ENCODE results near the gene CLRN1.
"Not testable (repeated sequence)": the region's sequence is repeated elsewhere in the genome, so short reads cannot be mapped to it uniquely, and the experiment has no call there.

CLRN1 gene

GRCh38 chr3:151003029-151003767, 30.7 kb upstream of the CLRN1 start:
- Histone ChIP-seq H3K27ac (ENCODE audit: low read length) (no peak overlapping the region), H3K4me1 (ENCODE audit: control insufficient read depth, insufficient read depth, low read length) (no peaks in the 10 kb centered on the region), H3K27me3 (ENCODE audit: control insufficient read depth in 1 of 2, insufficient read depth in 2 of 2, low read length in 2 of 2) (no peaks in the 10 kb centered on the region), H3K36me3 (ENCODE audit: control insufficient read depth in 2 of 2, insufficient read depth in 2 of 2, low read length in 2 of 2) (no peaks in the 10 kb centered on the region), H3K4me3 (ENCODE audit: low read length in 2 of 2) (no peak overlapping the region), H3K9ac (ENCODE audit: low read length in 2 of 2) (no peak overlapping the region), H3K9me3 (ENCODE audit: control insufficient read depth in 2 of 2, low read length in 2 of 2) (peaks cover 0 to 1% of the 10 kb centered on the region in 2 donors)

- Histone ChIP-seq H3K27ac (ENCODE audit: low read length) (no peak overlapping the region), H3K4me3 (ENCODE audit: low read length in 2 of 2) (no peak overlapping the region), H3K4me1 (ENCODE audit: control insufficient read depth, insufficient read depth, low read length) (no peaks in the 10 kb centered on the region), H3K9ac (ENCODE audit: low read length in 2 of 2) (no peak overlapping the region), H3K27me3 (ENCODE audit: control insufficient read depth in 1 of 2, insufficient read depth in 2 of 2, low read length in 2 of 2) (no peaks in the 10 kb centered on the region), H3K36me3 (ENCODE audit: control insufficient read depth in 2 of 2, insufficient read depth in 2 of 2, low read length in 2 of 2) (no peaks in the 10 kb centered on the region), H3K9me3 (ENCODE audit: control insufficient read depth in 2 of 2, low read length in 2 of 2) (peaks cover 0 to 1% of the 10 kb centered on the region in 2 donors)
Observed at GRCh38 chr3:151002003-151002981, 29.8 kb upstream of the CLRN1 start.

DNA sequence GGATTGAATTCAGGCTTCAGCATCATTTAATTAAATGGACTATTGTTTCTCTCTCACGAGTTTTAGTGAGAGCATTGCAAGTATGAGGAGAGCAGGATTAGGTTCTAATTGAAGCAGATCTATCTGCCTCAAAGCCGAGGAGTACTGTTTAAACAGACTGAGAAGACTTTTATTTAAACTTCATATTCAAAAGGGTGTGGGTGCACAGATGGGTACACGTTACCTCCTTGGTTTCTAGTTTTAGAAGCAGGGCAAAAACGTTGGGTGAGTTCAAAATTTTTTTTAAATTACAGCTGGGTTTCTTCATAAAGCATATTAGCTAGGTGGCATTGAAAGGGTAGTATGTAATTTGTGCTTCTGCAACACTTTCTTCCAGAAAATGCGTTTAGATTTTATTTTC, 26.5 kb upstream of the CLRN1 start:
- Histone ChIP-seq H3K4me3 (ENCODE audit: low read length in 2 of 2) (no peak overlapping the region), H3K36me3 (ENCODE audit: control insufficient read depth in 2 of 2, insufficient read depth in 2 of 2, low read length in 2 of 2) (no peaks in the 10 kb centered on the region), H3K27me3 (ENCODE audit: control insufficient read depth in 1 of 2, insufficient read depth in 2 of 2, low read length in 2 of 2) (no peaks in the 10 kb centered on the region), H3K9me3 (ENCODE audit: control insufficient read depth in 2 of 2, low read length in 2 of 2) (peaks cover 0 to 1% of the 10 kb centered on the region in 2 donors), H3K27ac (ENCODE audit: low read length) (no peak overlapping the region), H3K4me1 (ENCODE audit: control insufficient read depth, insufficient read depth, low read length) (no peaks in the 10 kb centered on the region), H3K9ac (ENCODE audit: low read length in 2 of 2) (no peak overlapping the region)

GRCh38 chr3:150996731-150997130, 24.2 kb upstream of the CLRN1 start:
- Histone ChIP-seq H3K27ac (ENCODE audit: low read length) (no peak overlapping the region), H3K27me3 (ENCODE audit: control insufficient read depth in 1 of 2, insufficient read depth in 2 of 2, low read length in 2 of 2) (no peaks in the 10 kb centered on the region), H3K36me3 (ENCODE audit: control insufficient read depth in 2 of 2, insufficient read depth in 2 of 2, low read length in 2 of 2) (no peaks in the 10 kb centered on the region), H3K4me3 (ENCODE audit: low read length in 2 of 2) (no peak overlapping the region), H3K9me3 (ENCODE audit: control insufficient read depth in 2 of 2, low read length in 2 of 2) (peaks cover 0 to 1% of the 10 kb centered on the region in 2 donors), H3K9ac (ENCODE audit: low read length in 2 of 2) (no peak overlapping the region), H3K4me1 (ENCODE audit: control insufficient read depth, insufficient read depth, low read length) (no peaks in the 10 kb centered on the region)

DNA sequence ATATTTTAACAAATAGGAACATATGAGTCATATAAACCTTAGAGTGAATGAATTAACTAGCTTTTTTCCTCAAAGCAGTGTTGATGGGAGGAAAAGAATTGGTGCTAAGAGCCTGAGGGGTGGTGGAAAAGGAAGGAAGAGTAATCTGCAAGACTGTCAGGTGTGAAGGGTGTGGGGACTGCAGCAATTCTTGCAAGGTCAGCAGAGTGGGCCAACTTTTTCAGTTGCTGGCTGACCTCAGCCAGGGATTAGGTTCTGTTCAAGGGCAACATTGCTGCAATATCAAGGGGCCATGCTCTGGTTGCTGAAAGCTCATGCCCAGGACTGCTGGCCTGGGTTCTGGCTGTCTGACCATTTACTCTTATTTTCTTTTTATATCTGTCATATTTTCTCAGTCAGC, 23.0 kb upstream of the CLRN1 start:
- Histone ChIP-seq H3K36me3 (ENCODE audit: control insufficient read depth in 2 of 2, insufficient read depth in 2 of 2, low read length in 2 of 2) (no peaks in the 10 kb centered on the region), H3K9ac (ENCODE audit: low read length in 2 of 2) (no peak overlapping the region), H3K9me3 (ENCODE audit: control insufficient read depth in 2 of 2, low read length in 2 of 2) (peaks cover 0 to 1% of the 10 kb centered on the region in 2 donors), H3K4me3 (ENCODE audit: low read length in 2 of 2) (no peak overlapping the region), H3K27me3 (ENCODE audit: control insufficient read depth in 1 of 2, insufficient read depth in 2 of 2, low read length in 2 of 2) (no peaks in the 10 kb centered on the region), H3K4me1 (ENCODE audit: control insufficient read depth, insufficient read depth, low read length) (no peaks in the 10 kb centered on the region), H3K27ac (ENCODE audit: low read length) (no peak overlapping the region)

DNA sequence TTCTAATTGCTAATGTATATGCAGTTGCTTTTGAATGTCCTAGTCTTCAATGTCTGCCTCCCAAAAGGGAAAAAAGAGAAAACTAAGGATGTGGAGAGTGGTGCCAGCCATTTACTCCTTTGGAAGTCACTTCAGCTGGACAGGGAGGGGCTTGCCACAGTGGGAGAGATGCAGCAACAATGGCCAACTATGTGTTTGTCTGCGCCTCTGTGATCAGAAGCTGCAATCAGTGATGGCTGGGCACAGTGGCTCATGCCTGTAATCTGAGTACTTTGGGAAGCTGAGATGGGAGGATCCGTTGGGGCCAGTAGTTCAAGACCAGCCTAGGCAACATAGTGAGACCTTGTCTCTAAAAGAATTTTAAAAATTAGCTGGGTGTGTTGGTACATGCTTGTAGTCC, 16.7 kb upstream of the CLRN1 start:
- H3K9ac ChIP-seq (ENCODE audit: low read length in 2 of 2) = no peak overlapping the region

GRCh38 chr3:150988395-150988794, 15.9 kb upstream of the CLRN1 start:
- not testable (repeated sequence) for H3K36me3 ChIP-seq (ENCODE audit: control insufficient read depth in 2 of 2, insufficient read depth in 2 of 2, low read length in 2 of 2); H3K9ac ChIP-seq (ENCODE audit: low read length in 2 of 2); H3K4me1 ChIP-seq (ENCODE audit: control insufficient read depth, insufficient read depth, low read length); H3K4me3 ChIP-seq (ENCODE audit: low read length in 2 of 2); H3K27me3 ChIP-seq (ENCODE audit: control insufficient read depth in 1 of 2, insufficient read depth in 2 of 2, low read length in 2 of 2); H3K9me3 ChIP-seq (ENCODE audit: control insufficient read depth in 2 of 2, low read length in 2 of 2); H3K27ac ChIP-seq (ENCODE audit: low read length)

More for the DNA sequence above, 16.7 kb upstream of the CLRN1 start:
- H3K27ac ChIP-seq (ENCODE audit: low read length) = no peak overlapping the region
- H3K9me3 ChIP-seq (ENCODE audit: control insufficient read depth in 2 of 2, low read length in 2 of 2) = no peaks in the 10 kb centered on the region
- no peaks in the 10 kb centered on the region for H3K36me3 ChIP-seq (ENCODE audit: control insufficient read depth in 2 of 2, insufficient read depth in 2 of 2, low read length in 2 of 2)
- no peaks in the 10 kb centered on the region for H3K4me1 ChIP-seq (ENCODE audit: control insufficient read depth, insufficient read depth, low read length)
- H3K4me3 ChIP-seq (ENCODE audit: low read length in 2 of 2) = no peak overlapping the region
- no peaks in the 10 kb centered on the region for H3K27me3 ChIP-seq (ENCODE audit: control insufficient read depth in 1 of 2, insufficient read depth in 2 of 2, low read length in 2 of 2)

DNA sequence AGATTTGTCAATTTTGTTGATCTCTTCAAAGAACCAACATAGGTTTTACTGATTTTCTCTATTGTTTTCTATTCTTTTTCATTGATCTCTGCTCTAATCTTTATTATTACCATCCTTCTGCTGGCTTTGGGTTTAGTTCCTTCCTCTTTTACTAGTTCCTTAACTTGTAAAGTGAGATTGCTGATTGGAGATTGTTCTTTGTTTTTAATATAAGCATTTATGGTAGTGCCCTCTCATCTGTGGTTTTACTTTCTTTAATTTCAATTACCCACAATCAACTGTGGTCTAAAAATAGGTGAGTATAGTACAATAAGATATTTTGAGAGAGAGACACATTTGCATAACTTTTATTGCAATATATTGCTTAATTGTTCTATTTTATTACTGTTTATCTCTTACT, 13.2 kb upstream of the CLRN1 start:
- Histone ChIP-seq H3K36me3 (ENCODE audit: control insufficient read depth in 2 of 2, insufficient read depth in 2 of 2, low read length in 2 of 2) (no peaks in the 10 kb centered on the region), H3K27me3 (ENCODE audit: control insufficient read depth in 1 of 2, insufficient read depth in 2 of 2, low read length in 2 of 2) (no peaks in the 10 kb centered on the region), H3K9me3 (ENCODE audit: control insufficient read depth in 2 of 2, low read length in 2 of 2) (no peaks in the 10 kb centered on the region)

DNA sequence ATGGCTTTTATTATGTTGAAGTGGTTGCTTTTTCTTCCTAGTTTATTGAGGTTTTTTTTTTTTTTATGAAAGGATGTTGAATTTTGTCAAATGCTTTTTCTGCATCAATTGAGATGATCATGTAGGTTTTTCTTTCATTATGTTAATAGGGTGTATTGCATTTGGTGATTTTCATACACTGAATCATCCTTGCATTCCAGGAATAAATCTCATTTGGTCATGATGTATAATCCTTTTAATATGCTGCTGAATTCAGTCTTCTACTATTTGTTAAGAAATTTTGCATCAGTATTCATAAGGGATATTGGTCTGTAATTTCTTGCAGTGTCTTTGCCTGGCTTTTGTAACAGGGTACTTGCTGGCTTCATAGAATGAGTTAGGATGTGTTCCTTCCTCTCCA, 11.5 kb upstream of the CLRN1 start:
- no peaks in the 10 kb centered on the region for H3K4me1 ChIP-seq (ENCODE audit: control insufficient read depth, insufficient read depth, low read length)
- no peak overlapping the region for H3K27ac ChIP-seq (ENCODE audit: low read length)
- no peaks in the 10 kb centered on the region for H3K9me3 ChIP-seq (ENCODE audit: control insufficient read depth in 2 of 2, low read length in 2 of 2)
- no peaks in the 10 kb centered on the region for H3K36me3 ChIP-seq (ENCODE audit: control insufficient read depth in 2 of 2, insufficient read depth in 2 of 2, low read length in 2 of 2)
- no peak overlapping the region for H3K4me3 ChIP-seq (ENCODE audit: low read length in 2 of 2)
- peaks cover 0 to under 1% of the 10 kb centered on the region in 2 donors for H3K27me3 ChIP-seq (ENCODE audit: control insufficient read depth in 1 of 2, insufficient read depth in 2 of 2, low read length in 2 of 2)
- H3K9ac ChIP-seq (ENCODE audit: low read length in 2 of 2) = no peak overlapping the region

More for the DNA sequence above, 13.2 kb upstream of the CLRN1 start:
- Histone ChIP-seq H3K4me3 (ENCODE audit: low read length in 2 of 2) (no peak overlapping the region), H3K9ac (ENCODE audit: low read length in 2 of 2) (no peak overlapping the region), H3K27ac (ENCODE audit: low read length) (no peak overlapping the region), H3K4me1 (ENCODE audit: control insufficient read depth, insufficient read depth, low read length) (no peaks in the 10 kb centered on the region)

GRCh38 chr3:150978566-150979148, 6.1 kb upstream of the CLRN1 start:
- Histone ChIP-seq H3K27ac (ENCODE audit: low read length) (no peak overlapping the region), H3K4me1 (ENCODE audit: control insufficient read depth, insufficient read depth, low read length) (no peaks in the 10 kb centered on the region), H3K9ac (ENCODE audit: low read length in 2 of 2) (no peak overlapping the region), H3K4me3 (ENCODE audit: low read length in 2 of 2) (no peak overlapping the region), H3K27me3 (ENCODE audit: control insufficient read depth in 1 of 2, insufficient read depth in 2 of 2, low read length in 2 of 2) (peaks cover 0 to 2% of the 10 kb centered on the region in 2 donors), H3K36me3 (ENCODE audit: control insufficient read depth in 2 of 2, insufficient read depth in 2 of 2, low read length in 2 of 2) (no peaks in the 10 kb centered on the region), H3K9me3 (ENCODE audit: control insufficient read depth in 2 of 2, low read length in 2 of 2) (no peaks in the 10 kb centered on the region)
